Ramos (cell line): ENCODE measurements around the gene MBD4.
"Not testable (repeated sequence)": the region's sequence is repeated elsewhere in the genome, so short reads cannot be mapped to it uniquely, and the experiment has no call there.

ENCODE experiments used
- in situ Hi-C: fragments of 300-500 bp; cut with MboI; formaldehyde crosslinking; loops from one replicate; pipeline ENCODE4 v1.14.3; 2022; ENCODE audit warnings: low sequenced_read_pairs; ENCODE audit not compliant: unreplicated experiment

MBD4 gene

GRCh38 chr3:129413687-129414506 is 25.9 kb downstream of the MBD4 start:
- in situ Hi-C loops = no loop called here

- in situ Hi-C loops = not testable (repeated sequence)
Measured at GRCh38 chr3:129413238-129413637, 26.5 kb downstream of the MBD4 start.

- in situ Hi-C loops = no loop called here
Measured at GRCh38 chr3:129412542-129413198, 27.1 kb downstream of the MBD4 start.

- in situ Hi-C loops = no loop called here
Measured at GRCh38 chr3:129410971-129411370, 28.8 kb downstream of the MBD4 start.

- in situ Hi-C loops = no loop called here
Measured at GRCh38 chr3:129409541-129409940, 30.2 kb downstream of the MBD4 start.

- in situ Hi-C loops = no loop called here
Measured at GRCh38 chr3:129404610-129405009, 35.1 kb downstream of the MBD4 start.

- in situ Hi-C loops = no loop called here
Measured at GRCh38 chr3:129404130-129404529, 35.6 kb downstream of the MBD4 start.

- in situ Hi-C loops = no loop called here
Measured at GRCh38 chr3:129403450-129403849, 36.3 kb downstream of the MBD4 start.

- in situ Hi-C loops = no loop called here
Measured at GRCh38 chr3:129402616-129403015, 37.1 kb downstream of the MBD4 start.

- in situ Hi-C loops = no loop called here
Measured at GRCh38 chr3:129402210-129402609, 37.5 kb downstream of the MBD4 start.

- in situ Hi-C loops = no loop called here
Measured at GRCh38 chr3:129399895-129400357, 39.8 kb downstream of the MBD4 start.

GRCh38 chr3:129399145-129399894 is 40.4 kb downstream of the MBD4 start:
- in situ Hi-C loops = no loop called here

- in situ Hi-C loops = no loop called here
Measured at GRCh38 chr3:129398803-129399144, 41.0 kb downstream of the MBD4 start.

- in situ Hi-C loops = not testable (repeated sequence)
Measured at GRCh38 chr3:129393760-129394564, 45.8 kb downstream of the MBD4 start.

GRCh38 chr3:129393271-129393670 is 46.5 kb downstream of the MBD4 start:
- in situ Hi-C loops = no loop called here

GRCh38 chr3:129392106-129392887 is 47.5 kb downstream of the MBD4 start:
- in situ Hi-C loops = not testable (repeated sequence)

GRCh38 chr3:129391583-129391982 is 48.2 kb downstream of the MBD4 start:
- in situ Hi-C loops = not testable (repeated sequence)

GRCh38 chr3:129389572-129389937 is 50.2 kb downstream of the MBD4 start:
- in situ Hi-C loops = no loop called here

- in situ Hi-C loops = not testable (repeated sequence)
Measured at GRCh38 chr3:129388791-129389571, 50.8 kb downstream of the MBD4 start.
